Osteoblast (primary cell): ENCODE results near the gene RNASE13. TPM values are rescaled to one million over a fixed set of nuclear protein-coding genes. Genes with fewer than 3 reads are reported as not detected.
"Not testable (repeated sequence)": the region's sequence is repeated elsewhere in the genome, so short reads cannot be mapped to it uniquely, and the experiment has no call there.

Experiments
- DNase-seq: peaks from one replicate; pipeline ENCODE4 v3.0.0; 2011; ENCODE audit warnings: low spot score, mixed read lengths; ENCODE audit not compliant: insufficient read length; ENCODE audit errors: missing footprints
- H2AFZ ChIP-seq: 2 replicates; pipeline ENCODE4 v1.6.0; 2011; ENCODE audit warnings: mild to moderate bottlenecking, low read length
- H3K27ac ChIP-seq: 2 replicates; pipeline ENCODE4 v1.5.1; 2011; ENCODE audit warnings: mild to moderate bottlenecking, low read depth, low read length, moderate library complexity
- H3K27me3 ChIP-seq: 2 replicates; pipeline ENCODE4 v1.6.0; 2012; ENCODE audit warnings: mild to moderate bottlenecking, control low read depth, inconsistent platforms, low read length, moderate library complexity; ENCODE audit not compliant: insufficient read depth
- H3K36me3 ChIP-seq: 2 replicates; pipeline ENCODE4 v1.5.1; 2011; ENCODE audit warnings: mild to moderate bottlenecking, low read length, control low read depth, moderate library complexity; ENCODE audit not compliant: insufficient read depth
- H3K4me1 ChIP-seq: 2 replicates; pipeline ENCODE4 v1.5.1; 2011; ENCODE audit warnings: mild to moderate bottlenecking, low read length, control low read depth, moderate library complexity; ENCODE audit not compliant: insufficient read depth
- H3K4me2 ChIP-seq: 2 replicates; pipeline ENCODE4 v1.6.0; 2011; ENCODE audit warnings: mild to moderate bottlenecking, low read length; ENCODE audit not compliant: insufficient read depth
- H3K4me3 ChIP-seq: fragments of 200-600 bp; sonication (generic); 3 replicates; pipeline ENCODE4 v1.5.1; 2012; ENCODE audit warnings: mild to moderate bottlenecking, low read length, inconsistent platforms; ENCODE audit not compliant: insufficient read depth
- H3K79me2 ChIP-seq: 2 replicates; pipeline ENCODE4 v1.6.0; 2012; ENCODE audit warnings: mild to moderate bottlenecking, low read length, control low read depth, inconsistent platforms; ENCODE audit not compliant: insufficient read depth
- H3K9me3 ChIP-seq: 2 replicates; pipeline ENCODE4 v1.5.1; 2011; ENCODE audit warnings: low read depth, low read length, control low read depth
- H4K20me1 ChIP-seq: 2 replicates; pipeline ENCODE4 v1.6.0; 2012; ENCODE audit warnings: mild to moderate bottlenecking, low read length, control low read depth; ENCODE audit not compliant: insufficient read depth
- CTCF ChIP-seq: IDR thresholded peaks from 2 replicates; pipeline ENCODE4 v1.5.1; 2011; ENCODE audit warnings: mild to moderate bottlenecking, low read depth, low read length, moderate library complexity; ENCODE audit errors: extremely low read depth
- total RNA-seq: library from RNA; depleted of rRNA; stranded (reverse); fragments of >200 nt; gene quantifications from 2 replicates; pipeline ENCODE4 v1.2.3, GENCODE V29; 2012

Gene RNASE13
- total RNA-seq, 1 donor = not detected

GRCh38 chr14:20989787-20990600 is 44.6 kb downstream of the RNASE13 start, which contains the start of gene METTL17:
Gene METTL17, plus strand, starts transcription at chr14:20989980. Its CDS starts 23 bp downstream, at chr14:20990003.
- TF ChIP-seq CTCF = peak; percentile 50
- Histone ChIP-seq H3K36me3 (peaks cover 31% of the 10 kb centered on the region), H3K27ac (peak within 1 kb of the TSS; percentile 54), H4K20me1 (peaks cover 8% of the 10 kb centered on the region), H3K4me3 (peak within 1 kb of the TSS; percentile 87), H2AFZ (peak within 1 kb of the TSS; percentile 99), H3K27me3 (no peaks in the 10 kb centered on the region), H3K4me2 (peak within 1 kb of the TSS; percentile 96), H3K9me3 (no peaks in the 10 kb centered on the region), H3K79me2 (peaks cover 21% of the 10 kb centered on the region), H3K4me1 (peaks cover 30% of the 10 kb centered on the region)
- DNase-seq = peak; percentile 93

- peak overlapping the region; percentile 10 for H2AFZ ChIP-seq
- TF ChIP-seq CTCF = no peak
- no peak for DNase-seq
- H3K27ac ChIP-seq = peak overlapping the region; percentile 49
- peaks cover 30% of the 10 kb centered on the region for H3K4me1 ChIP-seq
- peaks cover 26% of the 10 kb centered on the region for H3K36me3 ChIP-seq
- H3K9me3 ChIP-seq = no peaks in the 10 kb centered on the region
- peaks cover 21% of the 10 kb centered on the region for H3K79me2 ChIP-seq
- H3K27me3 ChIP-seq = no peaks in the 10 kb centered on the region
- peak overlapping the region; percentile 87 for H3K4me3 ChIP-seq
- H3K4me2 ChIP-seq = peak overlapping the region; percentile 96
- peaks cover 8% of the 10 kb centered on the region for H4K20me1 ChIP-seq
These were observed 45.2 kb downstream of the RNASE13 start for GRCh38 chr14:20989471-20989786.

GRCh38 chr14:20988717-20989470 is 45.7 kb downstream of the RNASE13 start:
- Histone ChIP-seq H3K9me3 (no peaks in the 10 kb centered on the region), H3K4me2 (peak overlapping the region; percentile 96), H3K4me3 (peak overlapping the region; percentile 23), H3K36me3 (peaks cover 20% of the 10 kb centered on the region), H4K20me1 (peaks cover 8% of the 10 kb centered on the region), H3K27me3 (no peaks in the 10 kb centered on the region), H3K4me1 (peaks cover 30% of the 10 kb centered on the region), H3K27ac (peak overlapping the region; percentile 49), H2AFZ (peak overlapping the region; percentile 10), H3K79me2 (peaks cover 21% of the 10 kb centered on the region)
- no peak for TF ChIP-seq CTCF
- no peak for DNase-seq

GRCh38 chr14:20986811-20987210 is 47.8 kb downstream of the RNASE13 start:
- Histone ChIP-seq H3K36me3 (peaks cover under 1% of the 10 kb centered on the region), H3K4me2 (peak overlapping the region; percentile 47), H3K4me1 (peaks cover 30% of the 10 kb centered on the region), H4K20me1 (peaks cover 2% of the 10 kb centered on the region), H3K79me2 (peaks cover 16% of the 10 kb centered on the region), H3K9me3 (no peaks in the 10 kb centered on the region), H3K27ac (peak overlapping the region; percentile 40), H2AFZ (peak overlapping the region; percentile 21), H3K4me3 (no peak overlapping the region), H3K27me3 (no peaks in the 10 kb centered on the region)
- no peak for TF ChIP-seq CTCF
- DNase-seq = peak; percentile 93

GRCh38 chr14:20985650-20986049 is 49.0 kb downstream of the RNASE13 start:
- not testable (repeated sequence) for H4K20me1 ChIP-seq

More at GRCh38 chr14:20985650-20986049, 49.0 kb downstream of the RNASE13 start:
- not testable (repeated sequence) for H3K4me3 ChIP-seq, H3K27ac ChIP-seq, H2AFZ ChIP-seq, H3K27me3 ChIP-seq, H3K4me2 ChIP-seq, H3K79me2 ChIP-seq, DNase-seq, H3K9me3 ChIP-seq, H3K36me3 ChIP-seq
- H3K4me1 ChIP-seq = peaks cover 23% of the 10 kb centered on the region
